ENCODE results near the gene GREB1.

GREB1 gene

GRCh38 chr2:11525762-11526161 is 8.1 kb upstream of the GREB1 start:
- Histone ChIP-seq H3K4me3 (no peak overlapping the region), H3K9me3 (no peaks in the 10 kb centered on the region), H3K36me3 (no peaks in the 10 kb centered on the region), H3K27me3 (peaks cover 0 to 7% of the 10 kb centered on the region in 2 donors), H3K4me1 (no peaks in the 10 kb centered on the region), H3K27ac (no peak overlapping the region)
- TF ChIP-seq CTCF (IDR thresholded peaks at IDR 0.05), result no peak
- no peak for DNase-seq
- intact Hi-C loops (cut with DNase I; ENCODE audit: low total_unique reads), result no loop called here

- intact Hi-C loops (cut with DNase I; ENCODE audit: low total_unique reads), result no loop called here
- H3K36me3 ChIP-seq, result no peaks in the 10 kb centered on the region
- H3K9me3 ChIP-seq, result no peaks in the 10 kb centered on the region
- H3K27ac ChIP-seq, result no peak overlapping the region
- no peaks in the 10 kb centered on the region for H3K4me1 ChIP-seq
- H3K27me3 ChIP-seq, result peaks cover 0 to 7% of the 10 kb centered on the region in 2 donors
- no peak overlapping the region for H3K4me3 ChIP-seq
- TF ChIP-seq CTCF (IDR thresholded peaks at IDR 0.05), result no peak
- DNase-seq, result no peak
These were observed 6.8 kb upstream of the GREB1 start for GRCh38 chr2:11527001-11527400.

- peaks cover 0 to 7% of the 10 kb centered on the region in 2 donors for H3K27me3 ChIP-seq
- no peak overlapping the region for H3K27ac ChIP-seq
- TF ChIP-seq CTCF (IDR thresholded peaks at IDR 0.05), result no peak
- H3K9me3 ChIP-seq, result no peaks in the 10 kb centered on the region
- H3K4me3 ChIP-seq, result no peak overlapping the region
- no peaks in the 10 kb centered on the region for H3K36me3 ChIP-seq
- intact Hi-C loops (cut with DNase I; ENCODE audit: low total_unique reads), result no loop called here
- no peaks in the 10 kb centered on the region for H3K4me1 ChIP-seq
- DNase-seq, result no peak
These were observed 5.6 kb upstream of the GREB1 start for GRCh38 chr2:11528228-11528627.

- Histone ChIP-seq H3K27ac (no peak overlapping the region), H3K4me3 (no peak overlapping the region), H3K9me3 (no peaks in the 10 kb centered on the region), H3K27me3 (peaks cover 0 to 18% of the 10 kb centered on the region in 2 donors), H3K36me3 (no peaks in the 10 kb centered on the region), H3K4me1 (no peaks in the 10 kb centered on the region)
- DNase-seq, result no peak
- intact Hi-C loops (cut with DNase I; ENCODE audit: low total_unique reads), result no loop called here
- no peak for TF ChIP-seq CTCF (IDR thresholded peaks at IDR 0.05)
These were observed 2.9 kb upstream of the GREB1 start for GRCh38 chr2:11530864-11531465.

- Histone ChIP-seq H3K9me3 (no peaks in the 10 kb centered on the region), H3K4me1 (no peaks in the 10 kb centered on the region), H3K27me3 (peaks cover 0 to 21% of the 10 kb centered on the region in 2 donors), H3K4me3 (no peak overlapping the region), H3K27ac (no peak overlapping the region), H3K36me3 (no peaks in the 10 kb centered on the region)
- intact Hi-C loops (cut with DNase I; ENCODE audit: low total_unique reads), result no loop called here
- DNase-seq, result no peak
- TF ChIP-seq CTCF (IDR thresholded peaks at IDR 0.05), result no peak
These were observed 1.3 kb upstream of the GREB1 start for GRCh38 chr2:11532416-11533055.
